GM10248 (cell line): Measurements from ENCODE around the gene TMEM174.
A peak's percentile ranks its signal among the peaks of the same experiment; 100 is the strongest.

Source experiments
- CTCF ChIA-PET: fragments of 300-600 bp; sonication (Branson Sonifier 250); formaldehyde crosslinking; extraction: SDS; loops from one replicate; lab custom pipeline; 2021; ENCODE audit warnings: antibody characterized with exemption; lab: Yijun Ruan, JAX
- POLR2A ChIA-PET: fragments of 350-650 bp; sonication (Branson Sonifier 250); formaldehyde crosslinking; extraction: SDS; loops from one replicate; lab custom pipeline; 2020; ENCODE audit warnings: antibody characterized with exemption; lab: Yijun Ruan, JAX
- DNase-seq: peaks from one replicate; pipeline ENCODE4 v3.0.0; 2012; ENCODE audit errors: extremely low spot score
- TF ChIP-seq, protein P1 (sequence below): IDR thresholded peaks from 2 replicates; pipeline ENCODE4 v1.5.1; 2012; ENCODE audit warnings: mild to moderate bottlenecking, low read depth; ENCODE audit errors: extremely low read depth, missing control alignments, control extremely low read depth

The TMEM174 gene

DNA sequence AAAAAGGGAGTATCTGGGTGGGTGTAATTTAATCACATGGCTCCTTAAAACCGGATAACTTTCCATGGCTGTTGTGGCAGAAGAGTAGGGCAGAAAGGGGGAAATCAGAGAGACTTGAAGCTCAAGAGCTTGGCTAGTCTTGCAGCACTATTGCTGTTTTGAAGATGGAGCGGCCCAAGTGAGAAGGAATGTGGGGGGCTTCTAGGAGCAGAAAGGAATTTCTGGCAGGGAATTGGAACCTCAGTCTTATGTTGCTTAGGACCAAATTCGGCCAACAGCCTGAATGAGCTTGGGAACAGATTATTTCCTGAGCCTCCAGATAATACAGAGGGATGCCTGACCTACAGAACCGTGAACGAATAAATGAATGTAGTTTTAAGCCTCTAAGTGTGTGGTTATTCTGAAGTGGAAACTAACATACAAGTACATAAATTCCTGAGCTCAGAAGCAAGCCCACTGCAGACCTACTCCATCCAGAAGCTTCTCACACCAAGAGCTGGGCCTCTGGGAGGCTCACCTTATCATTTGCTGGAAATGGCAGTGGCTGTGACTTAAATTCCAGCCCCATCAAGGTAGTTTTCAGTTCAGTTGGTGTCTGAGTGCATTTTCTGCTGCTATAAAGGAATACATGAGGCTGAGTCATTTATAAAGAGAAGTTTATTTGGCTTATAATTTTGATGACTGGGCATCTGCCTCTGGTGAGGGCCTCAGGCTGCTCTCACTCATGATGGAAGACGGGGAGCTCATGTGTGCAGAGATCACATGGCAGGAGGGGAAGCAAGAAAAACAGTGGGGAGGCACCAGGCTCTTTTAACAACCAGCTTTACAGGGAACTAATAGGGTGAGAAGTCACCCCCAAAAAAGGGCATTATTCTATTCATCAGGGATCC lies 15.3 kb upstream of the TMEM174 start:
- no peak for DNase-seq
- POLR2A ChIA-PET, result no interaction called here
- TF ChIP-seq, protein P1, sequence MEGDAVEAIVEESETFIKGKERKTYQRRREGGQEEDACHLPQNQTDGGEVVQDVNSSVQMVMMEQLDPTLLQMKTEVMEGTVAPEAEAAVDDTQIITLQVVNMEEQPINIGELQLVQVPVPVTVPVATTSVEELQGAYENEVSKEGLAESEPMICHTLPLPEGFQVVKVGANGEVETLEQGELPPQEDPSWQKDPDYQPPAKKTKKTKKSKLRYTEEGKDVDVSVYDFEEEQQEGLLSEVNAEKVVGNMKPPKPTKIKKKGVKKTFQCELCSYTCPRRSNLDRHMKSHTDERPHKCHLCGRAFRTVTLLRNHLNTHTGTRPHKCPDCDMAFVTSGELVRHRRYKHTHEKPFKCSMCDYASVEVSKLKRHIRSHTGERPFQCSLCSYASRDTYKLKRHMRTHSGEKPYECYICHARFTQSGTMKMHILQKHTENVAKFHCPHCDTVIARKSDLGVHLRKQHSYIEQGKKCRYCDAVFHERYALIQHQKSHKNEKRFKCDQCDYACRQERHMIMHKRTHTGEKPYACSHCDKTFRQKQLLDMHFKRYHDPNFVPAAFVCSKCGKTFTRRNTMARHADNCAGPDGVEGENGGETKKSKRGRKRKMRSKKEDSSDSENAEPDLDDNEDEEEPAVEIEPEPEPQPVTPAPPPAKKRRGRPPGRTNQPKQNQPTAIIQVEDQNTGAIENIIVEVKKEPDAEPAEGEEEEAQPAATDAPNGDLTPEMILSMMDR, result no peak
- CTCF ChIA-PET, result no interaction called here

DNA sequence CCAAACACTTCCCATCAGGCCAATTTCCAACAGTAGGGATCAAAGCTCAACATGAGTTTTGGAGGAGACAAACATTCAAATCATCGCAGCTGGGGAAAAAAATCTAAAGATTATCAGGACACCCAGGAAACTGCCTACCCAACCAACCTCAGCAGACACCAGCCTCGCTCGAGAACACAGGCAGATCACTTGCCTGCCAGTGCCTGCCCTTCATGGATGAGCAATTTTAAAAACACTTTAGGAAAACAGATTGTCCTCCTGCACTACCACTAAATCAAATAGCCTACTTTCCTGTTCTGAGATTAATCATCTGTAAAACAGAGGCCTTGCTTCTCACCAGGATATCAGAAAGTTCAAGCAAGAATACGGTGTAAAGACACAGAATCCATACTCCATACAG lies 14.7 kb upstream of the TMEM174 start:
- TF ChIP-seq, protein P1, result no peak
- ChIA-PET CTCF (no interaction called here), POLR2A (no interaction called here)
- DNase-seq, result no peak

DNA sequence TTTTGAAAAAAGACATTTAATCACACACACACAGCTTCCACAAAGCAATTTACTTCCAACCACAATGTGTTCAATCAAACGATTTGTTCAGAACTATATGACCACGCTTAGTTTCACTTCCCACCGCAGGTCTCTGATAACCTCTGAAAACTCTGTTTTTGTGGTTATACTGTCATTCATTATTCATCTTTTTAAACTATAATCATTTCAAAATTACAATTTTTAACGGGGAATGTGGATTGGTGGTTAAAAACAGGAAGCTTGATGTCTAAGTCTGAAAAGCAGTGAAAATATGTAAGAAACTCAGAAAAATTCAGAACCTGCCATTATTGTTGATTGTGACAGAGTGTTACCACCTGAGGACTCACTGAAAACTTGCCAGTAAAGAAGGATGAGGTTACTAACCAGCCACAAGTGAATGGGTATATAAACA lies 12.7 kb upstream of the TMEM174 start:
- CTCF ChIA-PET, result interaction anchor here (1.6 kb wide), 1 partner anchor 41 kb away, joined by 4 read pairs; no protein-coding TSS in a partner anchor
- TF ChIP-seq, protein P1, result no peak
- POLR2A ChIA-PET, result no interaction called here
- no peak for DNase-seq

DNA sequence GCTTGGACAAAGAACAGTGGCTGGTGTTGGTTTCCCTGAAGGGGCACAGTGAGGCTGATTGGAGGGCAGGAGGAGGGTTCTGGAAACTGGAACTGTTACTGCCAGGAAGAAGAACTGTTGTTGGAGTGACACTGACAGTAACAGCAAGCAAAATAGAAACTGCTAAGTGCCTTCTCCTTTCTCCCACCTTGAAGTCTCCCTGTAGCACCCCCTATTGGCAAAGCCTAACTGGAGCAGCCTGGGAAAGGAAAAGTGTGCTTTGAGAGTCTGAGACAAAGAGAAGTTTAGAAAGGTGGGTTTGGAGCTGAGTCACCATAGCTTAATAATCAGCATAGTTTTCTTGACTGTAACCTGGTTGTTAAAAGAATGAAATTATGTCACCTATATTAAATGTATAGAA lies 2.5 kb upstream of the TMEM174 start:
- POLR2A ChIA-PET, result no interaction called here
- CTCF ChIA-PET, result interaction anchor here (1.1 to 1.7 kb wide), 4 partner anchors 9 to 87 kb away, joined by 4 read pairs; no protein-coding TSS in a partner anchor
- TF ChIP-seq, protein P1, result peak; percentile 2
- DNase-seq, result no peak

DNA sequence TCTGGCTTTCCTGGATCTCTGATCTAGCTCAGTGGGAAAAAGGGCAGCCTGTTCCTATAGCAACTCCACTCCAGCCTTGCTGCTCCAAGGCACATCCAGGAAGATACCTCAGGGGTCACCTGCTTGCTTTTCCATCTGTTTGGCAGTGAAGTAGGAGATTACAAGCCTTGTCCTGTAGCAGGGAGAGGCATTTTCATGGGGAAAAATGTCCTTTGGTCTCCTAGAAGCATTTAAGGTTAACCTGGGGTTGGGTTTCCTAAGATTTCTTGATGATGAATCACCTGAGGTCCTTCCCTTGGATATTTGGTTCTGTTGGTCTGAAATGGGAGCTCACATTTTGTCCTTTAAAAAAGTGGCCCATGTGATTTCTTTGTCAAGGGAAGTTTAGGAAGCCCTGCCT lies 1.5 kb upstream of the TMEM174 start:
- TF ChIP-seq, protein P1, result no peak
- ChIA-PET CTCF (interaction anchor here (1.1 to 1.7 kb wide), 4 partner anchors 8 to 88 kb away, joined by 4 read pairs; no protein-coding TSS in a partner anchor), POLR2A (no interaction called here)

DNA sequence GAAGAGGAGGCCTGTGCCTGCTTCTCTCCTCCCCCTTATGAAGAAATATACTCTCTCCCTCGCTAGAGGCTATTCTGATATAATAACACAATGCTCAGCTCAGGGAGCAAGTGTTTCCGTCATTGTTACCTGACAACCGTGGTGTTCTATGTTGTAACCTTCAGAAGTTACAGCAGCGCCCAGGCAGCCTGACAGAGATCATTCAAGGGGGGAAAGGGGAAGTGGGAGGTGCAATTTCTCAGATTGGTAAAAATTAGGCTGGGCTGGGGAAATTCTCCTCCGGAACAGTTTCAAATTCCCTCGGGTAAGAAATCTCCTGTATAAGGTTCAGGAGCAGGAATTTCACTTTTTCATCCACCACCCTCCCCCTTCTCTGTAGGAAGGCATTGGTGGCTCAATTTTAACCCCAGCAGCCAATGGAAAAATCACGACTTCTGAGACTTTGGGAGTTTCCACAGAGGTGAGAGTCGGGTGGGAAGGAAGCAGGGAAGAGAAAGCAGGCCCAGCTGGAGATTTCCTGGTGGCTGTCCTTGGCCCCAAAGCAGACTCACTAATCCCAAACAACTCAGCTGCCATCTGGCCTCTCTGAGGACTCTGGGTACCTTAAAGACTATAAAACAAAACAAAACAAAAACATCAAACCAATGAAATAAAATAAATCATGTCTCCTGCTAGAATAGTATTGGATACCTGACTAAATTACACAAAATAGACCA lies 1.3 kb downstream of the TMEM174 start:
- DNase-seq, result no peak
- CTCF ChIA-PET, result no interaction called here
- POLR2A ChIA-PET, result no interaction called here
- TF ChIP-seq, protein P1, result no peak

More for the DNA sequence above, 1.5 kb upstream of the TMEM174 start:
- no peak for DNase-seq
